ENCODE results near the gene GK2. TPM values are rescaled to one million over a fixed set of nuclear protein-coding genes. Genes with fewer than 3 reads are reported as not detected.

Gene GK2
- total RNA-seq, 1 donor from 2014 or later = not detected

GRCh38 chr4:79364061-79364460 is 44.0 kb downstream of the GK2 start:
- peaks cover 5% of the 10 kb centered on the region for H3K4me1 Mint-ChIP-seq
- H3K27ac Mint-ChIP-seq (ENCODE audit: unreplicated experiment) = no peak overlapping the region
- H3K36me3 Mint-ChIP-seq (ENCODE audit: low read depth) = no peaks in the 10 kb centered on the region
- no peak overlapping the region for H3K4me3 Mint-ChIP-seq
- TF ChIP-seq CTCF (conservative IDR thresholded peaks at IDR 0.05) = no peak
- no peaks in the 10 kb centered on the region for H3K27me3 Mint-ChIP-seq (ENCODE audit: low read depth)
- no peak for DNase-seq (ENCODE audit: low read depth, low spot score)
- no peaks in the 10 kb centered on the region for H3K9me3 Mint-ChIP-seq

- Mint-ChIP-seq H3K9me3 (no peaks in the 10 kb centered on the region), H3K4me3 (no peak overlapping the region)
Observed at GRCh38 chr4:79362626-79363025, 45.4 kb downstream of the GK2 start.

DNA sequence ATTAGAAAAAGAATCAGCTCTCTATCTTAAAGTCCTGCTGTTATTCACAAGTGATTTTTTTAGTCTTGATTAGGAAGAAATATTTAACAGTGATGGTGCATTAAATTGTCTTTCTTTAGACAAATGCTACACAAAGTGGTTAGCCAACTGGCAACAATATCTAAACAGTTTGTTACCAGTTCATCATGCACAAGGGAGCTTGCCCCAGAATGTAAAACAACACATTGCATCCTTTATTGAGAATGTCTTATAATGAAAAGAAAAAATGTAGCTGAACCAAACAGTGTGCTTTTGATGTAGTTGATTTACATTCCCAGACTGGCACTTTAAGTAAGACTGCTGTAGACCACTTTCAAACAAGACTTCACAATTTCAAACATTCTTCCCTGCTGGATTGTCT is 48.0 kb downstream of the GK2 start:
- H3K36me3 Mint-ChIP-seq (ENCODE audit: low read depth) = no peaks in the 10 kb centered on the region
- H3K27ac Mint-ChIP-seq (ENCODE audit: unreplicated experiment) = no peak overlapping the region
- no peak for TF ChIP-seq CTCF (conservative IDR thresholded peaks at IDR 0.05)
- peaks cover 5% of the 10 kb centered on the region for H3K4me1 Mint-ChIP-seq
- H3K27me3 Mint-ChIP-seq (ENCODE audit: low read depth) = no peaks in the 10 kb centered on the region
- H3K9me3 Mint-ChIP-seq = no peaks in the 10 kb centered on the region
- H3K4me3 Mint-ChIP-seq = no peak overlapping the region
- no peak for DNase-seq (ENCODE audit: low read depth, low spot score)

More at GRCh38 chr4:79362626-79363025, 45.4 kb downstream of the GK2 start:
- Mint-ChIP-seq H3K4me1 (peaks cover 5% of the 10 kb centered on the region), H3K27me3 (ENCODE audit: low read depth) (no peaks in the 10 kb centered on the region), H3K36me3 (ENCODE audit: low read depth) (no peaks in the 10 kb centered on the region), H3K27ac (ENCODE audit: unreplicated experiment) (no peak overlapping the region)
- DNase-seq (ENCODE audit: low read depth, low spot score) = no peak
- no peak for TF ChIP-seq CTCF (conservative IDR thresholded peaks at IDR 0.05)

- no peak for TF ChIP-seq CTCF (conservative IDR thresholded peaks at IDR 0.05)
Observed at GRCh38 chr4:79358438-79358837, 49.6 kb downstream of the GK2 start.

GRCh38 chr4:79357365-79357764 is 50.7 kb downstream of the GK2 start:
- Mint-ChIP-seq H3K36me3 (ENCODE audit: low read depth) (no peaks in the 10 kb centered on the region), H3K4me1 (peaks cover 5% of the 10 kb centered on the region), H3K9me3 (no peaks in the 10 kb centered on the region)

More at GRCh38 chr4:79358438-79358837, 49.6 kb downstream of the GK2 start:
- Mint-ChIP-seq H3K9me3 (no peaks in the 10 kb centered on the region), H3K36me3 (ENCODE audit: low read depth) (no peaks in the 10 kb centered on the region), H3K27me3 (ENCODE audit: low read depth) (no peaks in the 10 kb centered on the region), H3K27ac (ENCODE audit: unreplicated experiment) (no peak overlapping the region), H3K4me3 (no peak overlapping the region), H3K4me1 (peaks cover 5% of the 10 kb centered on the region)
- DNase-seq (ENCODE audit: low read depth, low spot score) = no peak

More at GRCh38 chr4:79357365-79357764, 50.7 kb downstream of the GK2 start:
- Mint-ChIP-seq H3K27ac (ENCODE audit: unreplicated experiment) (no peak overlapping the region), H3K27me3 (ENCODE audit: low read depth) (no peaks in the 10 kb centered on the region), H3K4me3 (no peak overlapping the region)
- no peak for TF ChIP-seq CTCF (conservative IDR thresholded peaks at IDR 0.05)
- DNase-seq (ENCODE audit: low read depth, low spot score) = no peak

Other genes starting within 250 kb of the GK2 start
- gene NAA11, start 82.2 kb downstream of the GK2 start, total RNA-seq = not detected in 2 replicates

Measured in neural crest cell (in vitro differentiated cells).